ENCODE data around the gene SLC44A5. TPM values are rescaled to one million over a fixed set of nuclear protein-coding genes. Genes with fewer than 3 reads are reported as not detected.
"Not testable (repeated sequence)": the region's sequence is repeated elsewhere in the genome, so short reads cannot be mapped to it uniquely, and the experiment has no call there.

SLC44A5 gene
- total RNA-seq, 2 donors from 2014 or later = 0.07 TPM; not detected in 1

GRCh38 chr1:75245239-75245638, 365.7 kb downstream of the SLC44A5 start:
- Mint-ChIP-seq H3K36me3 (no peaks in the 10 kb centered on the region), H3K27ac (no peak overlapping the region), H3K9me3 (peaks cover 0 to 2% of the 10 kb centered on the region in 2 donors)
- ATAC-seq = no peak
- DNase-seq (ENCODE audit: low spot score in 2 of 2) = no peak

GRCh38 chr1:75243124-75243523, 367.8 kb downstream of the SLC44A5 start:
- H3K9me3 Mint-ChIP-seq = no peaks in the 10 kb centered on the region
- no peak overlapping the region for H3K27ac Mint-ChIP-seq
- ATAC-seq = no peak
- no peak for DNase-seq (ENCODE audit: low spot score in 2 of 2)
- no peaks in the 10 kb centered on the region for H3K36me3 Mint-ChIP-seq

DNA sequence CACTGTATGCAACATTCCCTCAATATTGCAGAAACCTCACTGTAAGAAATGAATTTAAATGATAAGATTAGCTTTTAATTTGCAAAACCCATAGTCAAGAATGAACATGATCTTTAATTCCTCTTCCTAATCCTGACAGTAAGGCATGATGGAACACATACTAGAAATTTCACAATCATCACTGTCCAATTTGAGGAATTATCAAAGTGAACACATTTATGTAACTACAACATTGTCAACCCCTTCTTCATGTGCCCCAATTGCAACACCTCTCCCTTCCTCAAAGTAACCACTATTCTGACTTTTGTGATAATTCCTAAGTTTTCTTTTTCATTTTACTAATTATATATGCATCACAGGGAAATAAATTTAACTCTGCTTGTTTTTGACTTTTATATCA, 373.6 kb downstream of the SLC44A5 start:
- Mint-ChIP-seq H3K27ac (no peak overlapping the region), H3K9me3 (no peaks in the 10 kb centered on the region), H3K36me3 (no peaks in the 10 kb centered on the region)
- no peak for ATAC-seq
- no peak for DNase-seq (ENCODE audit: low spot score in 2 of 2)

DNA sequence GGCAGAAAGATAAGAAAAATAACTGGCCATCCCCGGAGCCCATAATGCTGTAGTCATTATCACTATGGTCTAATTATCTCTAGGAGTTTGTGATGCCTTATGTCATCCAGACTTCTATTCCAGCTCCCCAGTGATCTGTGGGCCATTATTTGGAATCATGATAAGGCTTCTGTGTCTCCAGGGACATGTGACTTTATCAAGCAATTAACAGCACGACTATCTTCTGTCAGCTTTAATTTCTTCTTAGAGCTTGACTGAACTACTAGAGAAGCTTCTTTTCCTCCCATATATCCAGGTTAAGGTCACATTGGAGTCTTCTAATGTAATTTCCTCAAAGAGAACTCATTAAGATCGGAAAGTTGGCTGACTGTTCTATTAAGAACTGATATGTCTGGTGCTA, 376.4 kb downstream of the SLC44A5 start:
- no peak overlapping the region for H3K27ac Mint-ChIP-seq
- H3K36me3 Mint-ChIP-seq = no peaks in the 10 kb centered on the region
- no peaks in the 10 kb centered on the region for H3K9me3 Mint-ChIP-seq
- no peak for ATAC-seq
- DNase-seq (ENCODE audit: low spot score in 2 of 2) = no peak

- DNase-seq (ENCODE audit: low spot score in 2 of 2) = no peak
- no peak overlapping the region for H3K27ac Mint-ChIP-seq
- no peaks in the 10 kb centered on the region for H3K9me3 Mint-ChIP-seq
- H3K36me3 Mint-ChIP-seq = no peaks in the 10 kb centered on the region
- peak in 1 of 2 donors; percentile 63 for ATAC-seq
Observed at GRCh38 chr1:75233302-75233929, 377.5 kb downstream of the SLC44A5 start.

GRCh38 chr1:75220072-75220471, 390.8 kb downstream of the SLC44A5 start:
- Mint-ChIP-seq H3K27ac (no peak overlapping the region), H3K9me3 (no peaks in the 10 kb centered on the region), H3K36me3 (no peaks in the 10 kb centered on the region)
- ATAC-seq (no peak), DNase-seq (ENCODE audit: low spot score in 2 of 2) (no peak)

- Mint-ChIP-seq H3K36me3 (no peaks in the 10 kb centered on the region), H3K27ac (no peak overlapping the region), H3K9me3 (no peaks in the 10 kb centered on the region)
- ATAC-seq (no peak), DNase-seq (ENCODE audit: low spot score in 2 of 2) (no peak)
Observed at GRCh38 chr1:75214017-75214416, 396.9 kb downstream of the SLC44A5 start.

DNA sequence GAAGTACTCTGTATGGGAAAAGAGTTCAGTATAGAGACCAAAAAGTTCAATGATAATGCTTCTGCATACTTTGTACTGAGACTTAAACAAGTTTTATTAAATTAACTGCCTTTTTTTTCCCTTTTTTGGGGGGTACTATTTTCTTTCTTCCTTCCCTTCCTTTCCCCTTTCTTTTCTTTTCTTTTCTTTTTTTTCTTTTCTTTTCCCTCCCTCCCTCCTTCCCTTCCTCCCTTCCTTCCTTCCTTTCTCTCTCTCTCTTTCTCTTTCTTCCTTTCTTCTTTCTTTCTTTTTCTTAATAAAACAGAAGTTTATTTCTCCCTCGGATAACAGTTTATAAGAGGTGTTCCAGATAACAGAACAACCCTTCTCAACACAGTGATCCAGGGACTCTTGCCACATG, 399.3 kb downstream of the SLC44A5 start:
- no peak overlapping the region for H3K27ac Mint-ChIP-seq
- H3K36me3 Mint-ChIP-seq = no peaks in the 10 kb centered on the region

GRCh38 chr1:75208862-75209261, 402.1 kb downstream of the SLC44A5 start:
- Mint-ChIP-seq H3K36me3 (no peaks in the 10 kb centered on the region), H3K9me3 (no peaks in the 10 kb centered on the region), H3K27ac (no peak overlapping the region)
- DNase-seq (ENCODE audit: low spot score in 2 of 2) (no peak), ATAC-seq (no peak)

More for the DNA sequence above, 399.3 kb downstream of the SLC44A5 start:
- no peaks in the 10 kb centered on the region for H3K9me3 Mint-ChIP-seq
- DNase-seq (ENCODE audit: low spot score in 2 of 2) (no peak), ATAC-seq (no peak)

- no peak overlapping the region for H3K27ac Mint-ChIP-seq
- DNase-seq (ENCODE audit: low spot score in 2 of 2) = peak in 1 of 2 donors; percentile 2
- H3K9me3 Mint-ChIP-seq = no peaks in the 10 kb centered on the region
- peak in 1 of 2 donors; percentile 54 for ATAC-seq
- no peaks in the 10 kb centered on the region for H3K36me3 Mint-ChIP-seq
Observed at GRCh38 chr1:75203415-75204277, 407.3 kb downstream of the SLC44A5 start.

GRCh38 chr1:75202751-75203150, 408.2 kb downstream of the SLC44A5 start:
- no peak overlapping the region for H3K27ac Mint-ChIP-seq
- no peak for DNase-seq (ENCODE audit: low spot score in 2 of 2)
- H3K9me3 Mint-ChIP-seq = no peaks in the 10 kb centered on the region
- ATAC-seq = no peak
- no peaks in the 10 kb centered on the region for H3K36me3 Mint-ChIP-seq

DNA sequence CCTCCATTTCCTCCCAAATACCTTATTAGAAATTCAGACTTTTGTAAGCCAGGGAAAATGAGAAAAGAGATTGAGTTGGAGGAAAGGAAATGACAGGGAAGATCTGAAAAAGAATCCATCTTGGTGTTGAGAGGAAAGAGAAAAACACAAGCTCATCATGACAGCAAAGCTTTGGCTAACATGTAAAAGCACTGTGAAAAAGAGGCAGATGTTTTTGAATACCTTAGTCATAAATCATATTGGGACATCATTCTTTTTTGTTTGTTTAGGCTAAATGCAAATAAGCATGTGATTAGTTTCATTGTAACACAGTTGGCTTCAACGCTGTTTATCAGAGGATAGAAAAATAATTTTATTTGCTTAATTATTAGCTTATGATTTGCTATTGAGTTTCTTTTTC, 412.2 kb downstream of the SLC44A5 start:
- DNase-seq (ENCODE audit: low spot score in 2 of 2) = no peak
- Mint-ChIP-seq H3K27ac (no peak overlapping the region), H3K36me3 (no peaks in the 10 kb centered on the region), H3K9me3 (peaks cover 0 to 3% of the 10 kb centered on the region in 2 donors)
- ATAC-seq = no peak

DNA sequence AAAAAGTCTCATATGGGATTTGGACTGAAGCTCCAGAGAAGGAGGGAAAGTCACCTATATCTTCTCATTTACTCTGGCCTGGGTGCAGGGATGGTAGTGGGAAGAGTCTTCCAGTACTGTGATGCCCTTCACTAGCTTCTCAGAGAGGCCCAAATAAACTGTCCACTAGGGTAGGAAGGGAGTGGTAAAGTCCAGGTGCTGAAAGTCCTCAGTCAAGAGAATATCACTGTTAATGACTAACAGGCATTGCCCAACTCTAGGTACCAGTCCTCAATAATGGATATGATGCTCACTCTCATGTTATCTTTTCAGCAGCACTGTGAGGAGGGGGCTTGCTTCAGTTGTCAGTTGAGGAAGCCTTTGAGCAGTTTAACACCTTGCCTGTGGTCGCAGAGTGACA, 412.8 kb downstream of the SLC44A5 start:
- DNase-seq (ENCODE audit: low spot score in 2 of 2) (no peak), ATAC-seq (no peak)
- no peak overlapping the region for H3K27ac Mint-ChIP-seq
- H3K36me3 Mint-ChIP-seq = no peaks in the 10 kb centered on the region
- H3K9me3 Mint-ChIP-seq = peaks cover 0 to 3% of the 10 kb centered on the region in 2 donors

GRCh38 chr1:75188892-75189291, 422.0 kb downstream of the SLC44A5 start:
- Mint-ChIP-seq H3K9me3 (no peaks in the 10 kb centered on the region), H3K36me3 (no peaks in the 10 kb centered on the region), H3K27ac (no peak overlapping the region)
- ATAC-seq = no peak
- DNase-seq (ENCODE audit: low spot score in 2 of 2) = no peak

DNA sequence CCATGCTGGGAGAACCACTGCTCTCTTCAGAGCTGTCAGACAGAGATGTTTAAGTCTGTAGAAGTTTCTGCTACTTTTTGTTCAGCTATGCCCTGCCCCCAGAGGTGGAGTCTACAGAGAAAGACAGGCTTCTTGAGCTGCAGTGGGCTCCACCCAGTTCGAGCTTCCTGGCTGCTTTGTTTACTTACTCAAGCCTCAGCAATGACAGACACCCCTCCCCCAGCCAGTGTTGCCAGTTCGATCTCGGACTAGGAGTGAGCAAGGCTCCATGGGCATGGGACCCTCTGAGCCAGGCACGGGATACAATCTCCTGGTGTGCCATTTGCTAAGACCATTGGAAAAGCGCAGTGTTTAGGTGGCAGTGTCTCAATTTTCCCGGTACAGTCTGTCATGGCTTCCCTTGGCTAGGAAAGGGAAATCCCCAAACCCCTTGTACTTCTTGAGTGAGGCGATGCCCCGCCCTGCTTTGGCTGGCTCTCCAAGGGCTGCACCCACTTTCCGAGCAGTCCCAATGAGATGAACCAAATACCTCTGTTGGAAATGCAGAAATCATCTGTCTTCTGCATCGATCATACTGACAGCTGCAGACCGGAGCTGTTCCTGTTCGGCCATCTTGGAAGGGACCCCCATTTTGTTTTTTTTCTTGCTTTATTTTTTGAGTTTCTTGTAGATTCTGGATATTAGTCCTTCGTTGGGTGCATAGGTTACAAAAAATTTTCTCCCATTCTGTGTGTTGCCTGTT, 429.5 kb downstream of the SLC44A5 start:
- peak overlapping the region in 1 of 2 donors; percentile 39 for H3K27ac Mint-ChIP-seq
- ATAC-seq; DNase-seq (ENCODE audit: low spot score in 2 of 2): not testable (repeated sequence)
- H3K9me3 Mint-ChIP-seq = peaks cover 16 to 24% of the 10 kb centered on the region in 2 donors
- peaks cover 16 to 28% of the 10 kb centered on the region in 2 donors for H3K36me3 Mint-ChIP-seq

GRCh38 chr1:75174031-75174760, 436.7 kb downstream of the SLC44A5 start:
- DNase-seq (ENCODE audit: low spot score in 2 of 2) (no peak), ATAC-seq (no peak)
- Mint-ChIP-seq H3K36me3 (peaks cover 6 to 7% of the 10 kb centered on the region in 2 donors), H3K27ac (no peak overlapping the region), H3K9me3 (peaks cover 8 to 13% of the 10 kb centered on the region in 2 donors)
